Colonic mucosa (tissue), 4 donors: ENCODE data around the gene PLEKHG5. TPM values are rescaled to one million over a fixed set of nuclear protein-coding genes. Genes with fewer than 3 reads are reported as not detected.

Source experiments
- DNase-seq: peaks from one replicate; pipeline ENCODE4 v3.0.0-alpha.2; 2020
- H3K27ac ChIP-seq: fragments of 200-600 bp; one replicate; pipeline ENCODE4 v1.8.0; 2021
- H3K27me3 ChIP-seq: fragments of 200-600 bp; one replicate; pipeline ENCODE4 v1.8.0; 2021
- H3K36me3 ChIP-seq: fragments of 200-600 bp; one replicate; pipeline ENCODE4 v1.8.0; 2021
- H3K4me1 ChIP-seq: fragments of 200-600 bp; one replicate; pipeline ENCODE4 v1.8.0; 2021; ENCODE audit warnings: mild to moderate bottlenecking
- H3K4me3 ChIP-seq: fragments of 200-600 bp; one replicate; pipeline ENCODE4 v1.8.0; 2021
- H3K9ac ChIP-seq, 2 donors: one replicate each; pipeline ENCODE4 v1.7.0; 2013; ENCODE audit warnings: control low read depth in 2 of 2, low read depth in 2 of 2, low read length in 2 of 2
- H3K9me3 ChIP-seq: fragments of 200-600 bp; one replicate; pipeline ENCODE4 v1.8.0; 2021
- CTCF ChIP-seq: fragments of 200-600 bp; IDR thresholded peaks from one replicate; pipeline ENCODE4 v1.8.0; 2022; ENCODE audit warnings: antibody characterized with exemption, mild to moderate bottlenecking
- intact Hi-C: fragments of 100-400 bp; cut with DNase I; formaldehyde crosslinking; loops from one replicate; pipeline ENCODE4 v1.14.1; 2022
- total RNA-seq, 2 donors: library from RNA; stranded (reverse); fragmentation: NEBNext Ultra II Directional in 1 of 2; extraction: Animal tissue kit (Norgen Biotek cat#: 25700) in 1 of 2; gene quantifications; one replicate each; pipeline ENCODE4 v1.2.1, GENCODE V29; 2021
- donor health status: healthy.
- donor health status: DM: no; HTN: no; CAD: no.
- donor health status: DM: no; HTN: no; CAD: no.

The PLEKHG5 gene
- total RNA-seq, 2 donors from 2014 or later, result 13.9 to 19.6 TPM

GRCh38 chr1:6474815-6475282 lies 16.6 kb downstream of the PLEKHG5 start:
- no peak for DNase-seq
- no peak for TF ChIP-seq CTCF
- Histone ChIP-seq H3K4me3 (no peak overlapping the region), H3K27ac (no peak overlapping the region), H3K27me3 (no peaks in the 10 kb centered on the region), H3K9me3 (no peaks in the 10 kb centered on the region), H3K9ac (no peak overlapping the region), H3K4me1 (peaks cover 5% of the 10 kb centered on the region), H3K36me3 (no peaks in the 10 kb centered on the region)
- intact Hi-C loops, result no loop called here

- DNase-seq, result peak; percentile 81
- H3K27ac ChIP-seq, result no peak overlapping the region
- intact Hi-C loops, result no loop called here
- H3K27me3 ChIP-seq, result no peaks in the 10 kb centered on the region
- H3K9ac ChIP-seq, result peak overlapping the region in 1 of 2 donors; percentile 88
- H3K4me3 ChIP-seq, result peak overlapping the region; percentile 24
- no peaks in the 10 kb centered on the region for H3K36me3 ChIP-seq
- TF ChIP-seq CTCF, result no peak
- H3K9me3 ChIP-seq, result no peaks in the 10 kb centered on the region
- H3K4me1 ChIP-seq, result peaks cover 5% of the 10 kb centered on the region
Measured at GRCh38 chr1:6473974-6474814, 17.3 kb downstream of the PLEKHG5 start.

- peak overlapping the region; percentile 95 for H3K27ac ChIP-seq
- TF ChIP-seq CTCF, result no peak
- peaks cover 5% of the 10 kb centered on the region for H3K4me1 ChIP-seq
Measured at GRCh38 chr1:6473156-6473555, 18.3 kb downstream of the PLEKHG5 start.

GRCh38 chr1:6472391-6472790 lies 19.1 kb downstream of the PLEKHG5 start:
- TF ChIP-seq CTCF, result no peak
- H3K36me3 ChIP-seq, result no peaks in the 10 kb centered on the region
- intact Hi-C loops, result no loop called here
- H3K4me1 ChIP-seq, result peaks cover 5% of the 10 kb centered on the region
- no peak overlapping the region for H3K4me3 ChIP-seq
- peak; percentile 66 for DNase-seq
- no peaks in the 10 kb centered on the region for H3K9me3 ChIP-seq
- peak overlapping the region in 1 of 2 donors; percentile 88 for H3K9ac ChIP-seq
- H3K27me3 ChIP-seq, result no peaks in the 10 kb centered on the region
- peak overlapping the region; percentile 95 for H3K27ac ChIP-seq

More at GRCh38 chr1:6473156-6473555, 18.3 kb downstream of the PLEKHG5 start:
- H3K27me3 ChIP-seq, result no peaks in the 10 kb centered on the region
- peak overlapping the region; percentile 24 for H3K4me3 ChIP-seq
- intact Hi-C loops, result no loop called here
- no peaks in the 10 kb centered on the region for H3K36me3 ChIP-seq
- peak overlapping the region in 1 of 2 donors; percentile 88 for H3K9ac ChIP-seq
- no peaks in the 10 kb centered on the region for H3K9me3 ChIP-seq
- no peak for DNase-seq

- Histone ChIP-seq H3K27ac (peak overlapping the region; percentile 95), H3K9ac (peak overlapping the region; percentile 44 to 88), H3K36me3 (no peaks in the 10 kb centered on the region), H3K9me3 (no peaks in the 10 kb centered on the region), H3K4me3 (no peak overlapping the region), H3K27me3 (no peaks in the 10 kb centered on the region), H3K4me1 (peaks cover 4% of the 10 kb centered on the region)
- intact Hi-C loops, result no loop called here
- no peak for TF ChIP-seq CTCF
- DNase-seq, result peak; percentile 89
Measured at GRCh38 chr1:6471970-6472368, 19.5 kb downstream of the PLEKHG5 start.
